Stimulated activated CD4-positive, alpha-beta T cell treated with anti-CD3 and anti-CD28 coated beads, Interleukin-15, amount 100 ng/mL, for 24 hours (primary cell): Measurements from ENCODE around the gene HS6ST3.

Source experiments
- DNase-seq: peaks from one replicate; pipeline ENCODE4 v3.0.0-alpha.2; 2020

HS6ST3 gene

GRCh38 chr13:96203471-96203870 is 113.6 kb downstream of the HS6ST3 start:
- DNase-seq, result no peak

- DNase-seq, result no peak
Measured at GRCh38 chr13:96214824-96215445, 125.0 kb downstream of the HS6ST3 start.

DNA sequence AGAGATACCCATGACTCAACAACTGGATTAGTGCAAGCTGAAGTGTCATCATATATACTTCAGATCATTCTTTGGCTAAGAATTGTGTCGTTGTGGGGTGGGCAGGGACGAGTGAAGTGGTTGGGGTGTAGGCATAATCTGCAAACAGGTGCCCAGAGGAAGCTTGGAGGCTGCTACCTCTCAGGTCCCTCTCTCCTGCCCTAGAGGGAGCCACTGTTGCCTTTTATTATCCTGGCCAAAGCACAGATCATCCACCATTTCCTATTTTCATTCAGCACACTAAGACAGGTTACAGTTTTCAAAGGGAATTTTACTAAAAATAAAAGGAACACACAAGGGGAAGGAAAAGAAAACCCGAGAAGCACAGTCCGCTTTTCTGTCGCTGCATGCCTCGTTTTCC is 126.6 kb downstream of the HS6ST3 start:
- no peak for DNase-seq

GRCh38 chr13:96218475-96218874 is 128.6 kb downstream of the HS6ST3 start:
- DNase-seq, result no peak

DNA sequence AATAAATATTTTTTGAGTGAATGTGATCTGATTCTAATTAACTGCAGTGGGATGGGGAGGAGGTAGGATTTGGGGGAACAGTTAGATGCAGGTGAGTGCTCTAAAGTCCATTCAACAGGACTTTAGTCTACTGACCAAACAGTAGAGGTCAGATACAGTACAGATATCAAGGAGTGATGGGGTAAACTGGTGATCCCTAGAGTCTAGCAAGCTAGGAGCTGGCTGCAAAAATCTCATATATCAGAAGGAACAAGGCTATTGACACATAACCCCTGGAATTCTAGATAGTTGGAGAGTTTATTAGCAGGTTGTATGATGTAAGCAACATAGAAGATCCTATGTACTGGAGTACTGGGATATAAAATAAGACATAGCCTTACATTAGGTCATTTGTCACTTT is 131.6 kb downstream of the HS6ST3 start:
- no peak for DNase-seq

GRCh38 chr13:96223231-96223630 is 133.3 kb downstream of the HS6ST3 start:
- no peak for DNase-seq

GRCh38 chr13:96229356-96229755 is 139.4 kb downstream of the HS6ST3 start:
- no peak for DNase-seq

- no peak for DNase-seq
Measured at GRCh38 chr13:96238241-96238640, 148.3 kb downstream of the HS6ST3 start.

- DNase-seq, result no peak
Measured at GRCh38 chr13:96238861-96239260, 149.0 kb downstream of the HS6ST3 start.

DNA sequence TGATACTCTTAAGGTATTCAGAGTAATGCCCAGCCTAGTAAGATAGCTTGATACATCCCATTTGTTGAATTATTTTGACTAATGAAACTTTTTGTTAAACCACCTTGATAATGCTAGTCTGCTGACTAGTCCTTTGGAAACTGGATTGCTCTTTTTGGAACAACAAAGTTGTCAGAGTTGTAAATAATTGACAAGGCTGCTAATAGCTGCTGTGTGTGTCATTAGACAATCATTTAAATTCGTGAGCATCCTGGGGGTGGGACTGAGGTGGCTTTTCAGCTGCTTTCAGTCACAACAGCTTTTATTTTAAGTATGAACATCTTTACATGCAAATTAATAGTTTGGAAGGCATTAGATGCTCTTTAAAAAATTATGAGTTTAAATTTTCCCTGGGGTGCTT is 153.5 kb downstream of the HS6ST3 start:
- DNase-seq, result no peak

- no peak for DNase-seq
Measured at GRCh38 chr13:96248103-96248502, 158.2 kb downstream of the HS6ST3 start.

DNA sequence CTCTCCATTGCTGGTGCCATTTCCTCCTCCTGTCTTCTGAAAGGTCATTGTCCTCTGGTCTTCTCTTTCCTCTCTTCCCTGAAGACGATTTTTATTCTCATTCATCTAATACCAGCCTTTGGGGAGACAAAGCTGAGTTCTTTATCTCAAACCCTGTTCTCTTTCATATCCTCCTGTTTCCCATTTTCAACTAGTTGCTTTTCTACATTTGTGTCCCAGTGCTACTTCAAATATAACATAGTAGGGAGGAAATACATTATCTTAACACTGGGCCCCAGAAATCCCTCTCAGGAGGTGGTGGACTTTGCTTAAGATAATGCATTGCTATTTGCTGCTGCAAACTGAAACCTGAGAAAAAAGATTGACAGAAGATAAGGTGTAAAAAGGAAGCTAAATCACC is 159.1 kb downstream of the HS6ST3 start:
- no peak for DNase-seq

- no peak for DNase-seq
Measured at GRCh38 chr13:96252903-96253302, 163.0 kb downstream of the HS6ST3 start.

GRCh38 chr13:96273196-96273595 is 183.3 kb downstream of the HS6ST3 start:
- DNase-seq, result no peak

GRCh38 chr13:96274046-96274445 is 184.1 kb downstream of the HS6ST3 start:
- no peak for DNase-seq

- DNase-seq, result no peak
Measured at GRCh38 chr13:96279904-96280303, 190.0 kb downstream of the HS6ST3 start.

GRCh38 chr13:96284971-96285370 is 195.1 kb downstream of the HS6ST3 start:
- no peak for DNase-seq

DNA sequence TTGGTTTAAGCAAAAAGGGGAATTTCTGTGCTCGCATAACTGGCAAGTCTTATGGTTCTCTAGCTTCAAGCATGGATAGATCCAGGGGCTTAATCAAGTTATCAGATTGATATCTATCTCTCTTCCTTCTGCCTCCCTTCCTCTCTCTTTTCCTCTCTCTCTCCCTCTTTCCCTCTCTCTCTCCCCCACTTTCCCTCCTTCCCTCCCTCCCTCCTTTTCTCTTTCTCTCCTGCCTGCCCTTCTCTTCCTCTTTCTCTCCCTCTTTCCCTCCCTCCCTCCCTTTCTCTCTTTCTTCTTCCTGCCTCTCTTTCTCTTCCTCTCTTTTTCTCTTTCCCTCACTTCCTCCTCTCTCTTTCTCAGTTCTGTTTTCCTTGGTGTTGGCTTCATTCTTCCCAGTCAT is 195.8 kb downstream of the HS6ST3 start:
- DNase-seq, result no peak

DNA sequence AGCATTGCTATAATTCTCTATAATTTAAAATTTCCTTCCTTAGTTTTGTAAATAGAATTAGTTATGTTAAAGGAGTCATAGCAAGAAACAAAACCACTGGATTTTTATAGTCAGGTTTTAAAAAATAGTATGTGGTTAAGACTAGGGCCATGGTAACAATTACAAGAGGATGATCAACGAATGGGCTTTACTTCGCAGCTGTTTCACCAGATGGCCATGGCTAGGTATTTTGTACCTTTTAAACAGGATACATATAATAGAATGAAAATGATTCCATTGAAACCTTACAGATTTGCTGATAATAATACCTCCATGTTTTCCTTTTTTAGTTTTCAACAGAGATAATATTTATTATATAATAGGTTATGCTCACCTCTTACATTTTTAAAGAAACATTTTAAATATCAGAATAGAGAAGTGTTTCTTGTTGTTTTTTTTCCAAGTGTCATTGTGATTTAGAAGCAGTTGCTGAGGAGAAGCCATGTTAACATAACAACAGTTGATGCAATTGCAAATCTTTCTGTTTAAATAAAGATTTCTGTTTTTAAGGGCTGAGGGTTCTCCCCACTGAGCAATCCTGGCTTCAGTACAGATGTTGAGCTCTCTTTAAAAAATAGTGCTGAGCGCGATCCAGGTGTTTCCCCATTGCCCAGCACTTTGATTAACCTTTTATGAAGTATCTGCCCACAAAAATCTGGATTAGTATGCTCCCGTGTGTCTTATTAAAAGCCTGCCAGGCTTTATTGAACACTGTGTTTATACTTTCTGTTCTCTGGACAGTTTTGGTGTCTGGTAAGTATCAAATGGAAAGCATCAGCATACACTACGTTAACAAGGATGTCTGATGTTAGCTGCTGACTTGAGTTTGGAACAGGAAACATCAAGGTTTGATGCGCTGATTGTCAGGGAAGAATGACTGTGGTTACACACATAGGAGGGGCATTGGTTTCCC is 205.3 kb downstream of the HS6ST3 start:
- DNase-seq, result no peak

DNA sequence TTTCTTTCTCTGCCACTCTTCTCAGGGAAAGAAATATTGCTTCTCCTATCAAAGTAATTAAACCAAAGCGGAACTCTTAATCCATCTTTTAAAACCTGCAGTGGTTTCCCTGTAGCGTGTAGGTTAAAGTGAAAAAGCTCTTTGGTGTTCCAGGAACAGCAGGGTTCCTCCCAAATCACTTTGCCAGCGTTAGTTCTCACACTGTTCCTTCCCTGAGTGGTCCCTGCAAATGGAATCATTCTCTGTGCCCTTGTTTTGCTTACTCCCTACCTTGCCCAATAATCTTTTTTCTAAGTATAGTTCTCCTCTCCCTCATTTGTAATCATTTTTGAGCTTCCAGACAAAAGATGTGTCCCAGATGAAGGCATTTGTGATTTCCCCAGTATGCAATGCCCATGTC is 207.5 kb downstream of the HS6ST3 start:
- DNase-seq, result no peak

GRCh38 chr13:96299235-96299634 is 209.3 kb downstream of the HS6ST3 start:
- no peak for DNase-seq

DNA sequence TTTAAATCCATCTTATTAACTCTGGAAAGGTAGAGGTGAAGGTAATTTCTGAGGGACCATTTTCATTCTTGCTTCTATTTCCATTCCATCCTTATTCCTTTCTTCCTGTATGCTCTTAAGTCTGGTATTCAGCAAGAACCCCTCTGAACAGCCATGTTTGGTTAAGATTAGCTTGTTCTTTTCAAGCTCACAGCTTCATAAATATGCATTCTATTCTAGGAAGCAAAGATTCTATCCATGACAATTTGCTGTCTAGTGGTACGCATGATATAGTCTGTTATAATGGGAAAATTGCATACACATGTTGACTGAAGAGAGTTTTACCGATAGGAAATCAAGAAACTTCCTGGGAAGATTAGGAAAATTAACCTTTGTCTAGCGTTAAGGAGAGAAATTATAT is 218.7 kb downstream of the HS6ST3 start:
- no peak for DNase-seq

DNA sequence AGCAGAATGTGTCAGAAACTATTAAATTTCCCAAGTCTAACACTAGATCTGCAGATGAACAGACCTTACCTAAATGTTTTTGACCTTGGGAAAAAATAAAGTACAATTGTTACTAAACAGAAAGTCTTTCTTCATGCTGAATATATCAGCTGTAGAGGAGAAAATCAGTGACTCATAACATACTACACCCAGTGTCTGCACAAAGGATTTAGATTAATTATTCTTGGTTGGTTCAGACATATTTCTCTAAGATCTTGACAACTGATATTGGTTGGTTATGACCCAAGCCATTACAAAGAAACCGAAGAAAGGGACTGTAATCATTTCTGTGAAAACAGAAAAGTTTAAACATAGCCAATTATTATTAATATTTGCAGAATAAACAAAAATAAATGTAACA is 225.1 kb downstream of the HS6ST3 start:
- no peak for DNase-seq

DNA sequence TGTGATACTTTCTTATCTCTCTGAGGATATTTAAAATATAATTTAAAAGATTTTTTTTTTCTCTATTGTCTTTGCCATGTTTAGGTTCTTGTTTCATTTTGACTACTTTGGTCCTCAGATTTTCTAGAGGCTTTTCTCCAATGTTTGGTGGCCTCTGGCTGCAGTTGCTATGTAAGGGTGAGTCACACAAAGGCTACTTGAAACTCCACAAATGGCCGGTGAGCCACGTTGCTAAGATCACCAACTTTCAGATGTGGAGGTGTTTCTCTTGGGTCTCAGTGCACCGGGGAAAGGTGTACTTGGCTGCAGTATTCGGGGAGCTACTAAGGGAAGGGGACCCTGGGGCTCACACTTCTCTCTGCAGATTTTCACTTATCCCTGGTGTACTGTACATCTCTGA is 248.1 kb downstream of the HS6ST3 start:
- DNase-seq, result no peak

- DNase-seq, result no peak
Measured at GRCh38 chr13:96342286-96342685, 252.4 kb downstream of the HS6ST3 start.
